ENCODE results near the gene HCN4.

DNA sequence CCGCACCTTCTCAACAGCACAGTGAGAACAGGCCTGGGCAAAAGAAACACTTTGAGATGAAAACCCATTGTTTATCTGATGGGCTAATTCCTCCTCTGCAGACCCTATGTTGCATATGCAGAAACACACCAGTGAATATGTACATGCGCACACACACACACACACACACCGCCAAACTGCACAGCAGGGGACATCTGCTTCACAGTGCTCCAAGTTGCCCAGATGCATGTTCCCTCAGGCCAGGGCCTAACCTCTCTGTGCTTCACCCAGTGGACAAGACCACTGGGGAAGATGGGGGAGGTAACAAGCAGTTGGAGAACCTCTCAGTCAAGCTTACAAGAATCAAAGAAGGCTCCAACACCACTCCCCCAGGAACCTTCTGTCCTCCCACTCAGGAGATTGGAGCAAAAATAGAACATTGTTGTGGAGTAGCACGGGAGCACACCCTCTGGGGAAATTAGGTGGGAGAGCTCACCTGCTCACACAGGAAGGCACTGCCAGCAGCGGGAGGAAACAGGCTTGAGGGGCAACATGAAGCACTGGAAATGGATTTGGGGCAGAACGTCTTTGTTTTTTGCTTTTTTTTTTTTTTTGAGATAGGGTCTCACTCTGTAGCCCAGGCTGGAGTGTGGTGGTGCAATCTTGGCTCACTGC lies 13.0 kb downstream of the HCN4 start:
- TF ChIP-seq, protein P1, sequence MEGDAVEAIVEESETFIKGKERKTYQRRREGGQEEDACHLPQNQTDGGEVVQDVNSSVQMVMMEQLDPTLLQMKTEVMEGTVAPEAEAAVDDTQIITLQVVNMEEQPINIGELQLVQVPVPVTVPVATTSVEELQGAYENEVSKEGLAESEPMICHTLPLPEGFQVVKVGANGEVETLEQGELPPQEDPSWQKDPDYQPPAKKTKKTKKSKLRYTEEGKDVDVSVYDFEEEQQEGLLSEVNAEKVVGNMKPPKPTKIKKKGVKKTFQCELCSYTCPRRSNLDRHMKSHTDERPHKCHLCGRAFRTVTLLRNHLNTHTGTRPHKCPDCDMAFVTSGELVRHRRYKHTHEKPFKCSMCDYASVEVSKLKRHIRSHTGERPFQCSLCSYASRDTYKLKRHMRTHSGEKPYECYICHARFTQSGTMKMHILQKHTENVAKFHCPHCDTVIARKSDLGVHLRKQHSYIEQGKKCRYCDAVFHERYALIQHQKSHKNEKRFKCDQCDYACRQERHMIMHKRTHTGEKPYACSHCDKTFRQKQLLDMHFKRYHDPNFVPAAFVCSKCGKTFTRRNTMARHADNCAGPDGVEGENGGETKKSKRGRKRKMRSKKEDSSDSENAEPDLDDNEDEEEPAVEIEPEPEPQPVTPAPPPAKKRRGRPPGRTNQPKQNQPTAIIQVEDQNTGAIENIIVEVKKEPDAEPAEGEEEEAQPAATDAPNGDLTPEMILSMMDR (IDR thresholded peaks at IDR 0.05) = no peak
- TF ChIP-seq ATF3 (CRISPR knock-in tag; conservative IDR thresholded peaks at IDR 0.05) (no peak), TP53 (CRISPR knock-in tag; IDR thresholded peaks at IDR 0.05) (no peak), USF2 (CRISPR knock-in tag; IDR thresholded peaks at IDR 0.05) (no peak), CREB1 (CRISPR knock-in tag; IDR thresholded peaks at IDR 0.05) (no peak), ZNF138 (CRISPR knock-in tag; conservative IDR thresholded peaks at IDR 0.05) (no peak), ZNF671 (CRISPR knock-in tag; IDR thresholded peaks at IDR 0.05) (no peak), ETV6 (CRISPR knock-in tag; IDR thresholded peaks at IDR 0.05) (no peak), CBFB (CRISPR knock-in tag; IDR thresholded peaks at IDR 0.05; ENCODE audit: low read depth) (no peak)
- TF ChIP-seq, protein P2, sequence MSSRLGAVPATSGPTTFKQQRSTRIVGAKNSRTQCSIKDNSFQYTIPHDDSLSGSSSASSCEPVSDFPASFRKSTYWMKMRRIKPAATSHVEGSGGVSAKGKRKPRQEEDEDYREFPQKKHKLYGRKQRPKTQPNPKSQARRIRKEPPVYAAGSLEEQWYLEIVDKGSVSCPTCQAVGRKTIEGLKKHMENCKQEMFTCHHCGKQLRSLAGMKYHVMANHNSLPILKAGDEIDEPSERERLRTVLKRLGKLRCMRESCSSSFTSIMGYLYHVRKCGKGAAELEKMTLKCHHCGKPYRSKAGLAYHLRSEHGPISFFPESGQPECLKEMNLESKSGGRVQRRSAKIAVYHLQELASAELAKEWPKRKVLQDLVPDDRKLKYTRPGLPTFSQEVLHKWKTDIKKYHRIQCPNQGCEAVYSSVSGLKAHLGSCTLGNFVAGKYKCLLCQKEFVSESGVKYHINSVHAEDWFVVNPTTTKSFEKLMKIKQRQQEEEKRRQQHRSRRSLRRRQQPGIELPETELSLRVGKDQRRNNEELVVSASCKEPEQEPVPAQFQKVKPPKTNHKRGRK (CRISPR knock-in tag; IDR thresholded peaks at IDR 0.05; ENCODE audit: borderline replicate concordance) = no peak
- TF ChIP-seq, protein P3, sequence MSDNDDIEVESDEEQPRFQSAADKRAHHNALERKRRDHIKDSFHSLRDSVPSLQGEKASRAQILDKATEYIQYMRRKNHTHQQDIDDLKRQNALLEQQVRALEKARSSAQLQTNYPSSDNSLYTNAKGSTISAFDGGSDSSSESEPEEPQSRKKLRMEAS (CRISPR knock-in tag; IDR thresholded peaks at IDR 0.05) = no peak
- TF ChIP-seq, protein P4, sequence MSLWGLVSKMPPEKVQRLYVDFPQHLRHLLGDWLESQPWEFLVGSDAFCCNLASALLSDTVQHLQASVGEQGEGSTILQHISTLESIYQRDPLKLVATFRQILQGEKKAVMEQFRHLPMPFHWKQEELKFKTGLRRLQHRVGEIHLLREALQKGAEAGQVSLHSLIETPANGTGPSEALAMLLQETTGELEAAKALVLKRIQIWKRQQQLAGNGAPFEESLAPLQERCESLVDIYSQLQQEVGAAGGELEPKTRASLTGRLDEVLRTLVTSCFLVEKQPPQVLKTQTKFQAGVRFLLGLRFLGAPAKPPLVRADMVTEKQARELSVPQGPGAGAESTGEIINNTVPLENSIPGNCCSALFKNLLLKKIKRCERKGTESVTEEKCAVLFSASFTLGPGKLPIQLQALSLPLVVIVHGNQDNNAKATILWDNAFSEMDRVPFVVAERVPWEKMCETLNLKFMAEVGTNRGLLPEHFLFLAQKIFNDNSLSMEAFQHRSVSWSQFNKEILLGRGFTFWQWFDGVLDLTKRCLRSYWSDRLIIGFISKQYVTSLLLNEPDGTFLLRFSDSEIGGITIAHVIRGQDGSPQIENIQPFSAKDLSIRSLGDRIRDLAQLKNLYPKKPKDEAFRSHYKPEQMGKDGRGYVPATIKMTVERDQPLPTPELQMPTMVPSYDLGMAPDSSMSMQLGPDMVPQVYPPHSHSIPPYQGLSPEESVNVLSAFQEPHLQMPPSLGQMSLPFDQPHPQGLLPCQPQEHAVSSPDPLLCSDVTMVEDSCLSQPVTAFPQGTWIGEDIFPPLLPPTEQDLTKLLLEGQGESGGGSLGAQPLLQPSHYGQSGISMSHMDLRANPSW (CRISPR knock-in tag; conservative IDR thresholded peaks at IDR 0.05; ENCODE audit: low read depth) = no peak
- TF ChIP-seq, protein P5, sequence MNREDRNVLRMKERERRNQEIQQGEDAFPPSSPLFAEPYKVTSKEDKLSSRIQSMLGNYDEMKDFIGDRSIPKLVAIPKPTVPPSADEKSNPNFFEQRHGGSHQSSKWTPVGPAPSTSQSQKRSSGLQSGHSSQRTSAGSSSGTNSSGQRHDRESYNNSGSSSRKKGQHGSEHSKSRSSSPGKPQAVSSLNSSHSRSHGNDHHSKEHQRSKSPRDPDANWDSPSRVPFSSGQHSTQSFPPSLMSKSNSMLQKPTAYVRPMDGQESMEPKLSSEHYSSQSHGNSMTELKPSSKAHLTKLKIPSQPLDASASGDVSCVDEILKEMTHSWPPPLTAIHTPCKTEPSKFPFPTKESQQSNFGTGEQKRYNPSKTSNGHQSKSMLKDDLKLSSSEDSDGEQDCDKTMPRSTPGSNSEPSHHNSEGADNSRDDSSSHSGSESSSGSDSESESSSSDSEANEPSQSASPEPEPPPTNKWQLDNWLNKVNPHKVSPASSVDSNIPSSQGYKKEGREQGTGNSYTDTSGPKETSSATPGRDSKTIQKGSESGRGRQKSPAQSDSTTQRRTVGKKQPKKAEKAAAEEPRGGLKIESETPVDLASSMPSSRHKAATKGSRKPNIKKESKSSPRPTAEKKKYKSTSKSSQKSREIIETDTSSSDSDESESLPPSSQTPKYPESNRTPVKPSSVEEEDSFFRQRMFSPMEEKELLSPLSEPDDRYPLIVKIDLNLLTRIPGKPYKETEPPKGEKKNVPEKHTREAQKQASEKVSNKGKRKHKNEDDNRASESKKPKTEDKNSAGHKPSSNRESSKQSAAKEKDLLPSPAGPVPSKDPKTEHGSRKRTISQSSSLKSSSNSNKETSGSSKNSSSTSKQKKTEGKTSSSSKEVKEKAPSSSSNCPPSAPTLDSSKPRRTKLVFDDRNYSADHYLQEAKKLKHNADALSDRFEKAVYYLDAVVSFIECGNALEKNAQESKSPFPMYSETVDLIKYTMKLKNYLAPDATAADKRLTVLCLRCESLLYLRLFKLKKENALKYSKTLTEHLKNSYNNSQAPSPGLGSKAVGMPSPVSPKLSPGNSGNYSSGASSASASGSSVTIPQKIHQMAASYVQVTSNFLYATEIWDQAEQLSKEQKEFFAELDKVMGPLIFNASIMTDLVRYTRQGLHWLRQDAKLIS (CRISPR knock-in tag; IDR thresholded peaks at IDR 0.05; ENCODE audit: borderline replicate concordance) = no peak
- TF ChIP-seq, protein P6, sequence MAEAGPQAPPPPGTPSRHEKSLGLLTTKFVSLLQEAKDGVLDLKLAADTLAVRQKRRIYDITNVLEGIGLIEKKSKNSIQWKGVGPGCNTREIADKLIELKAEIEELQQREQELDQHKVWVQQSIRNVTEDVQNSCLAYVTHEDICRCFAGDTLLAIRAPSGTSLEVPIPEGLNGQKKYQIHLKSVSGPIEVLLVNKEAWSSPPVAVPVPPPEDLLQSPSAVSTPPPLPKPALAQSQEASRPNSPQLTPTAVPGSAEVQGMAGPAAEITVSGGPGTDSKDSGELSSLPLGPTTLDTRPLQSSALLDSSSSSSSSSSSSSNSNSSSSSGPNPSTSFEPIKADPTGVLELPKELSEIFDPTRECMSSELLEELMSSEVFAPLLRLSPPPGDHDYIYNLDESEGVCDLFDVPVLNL (CRISPR knock-in tag; IDR thresholded peaks at IDR 0.05; ENCODE audit: borderline replicate concordance, low read depth) = no peak

Data from WTC11 (cell line).